Panc1 (cell line): ENCODE measurements around the gene ZC3H13. TPM values are rescaled to one million over a fixed set of nuclear protein-coding genes. Genes with fewer than 3 reads are reported as not detected.

Experiments used
- ATAC-seq: fragments of 200-7000 bp; cut with Tn5 transposase; 2 replicates; pipeline ENCODE4 v1.9.1; 2020; ENCODE audit warnings: mild to moderate bottlenecking, moderate library complexity
- BruUV-seq: library from RNA; stranded (reverse); fragments of 400-500 nt; replicated peaks from 2 replicates; lab custom pipeline; 2021; lab: Mats Ljungman, UMichigan
- CTCF ChIA-PET: fragments of 300-600 bp; sonication (Branson Sonifier 250); formaldehyde crosslinking; loops from one replicate; lab custom pipeline; 2022; ENCODE audit warnings: antibody characterized with exemption; lab: Charles Lee
- POLR2A ChIA-PET: fragments of 300-600 bp; sonication (Branson Sonifier 250); formaldehyde crosslinking; loops from one replicate; lab custom pipeline; 2022; ENCODE audit warnings: antibody characterized with exemption; lab: Charles Lee
- DNase-seq: peaks from one replicate; pipeline ENCODE4 v3.0.0-alpha.2; 2010; ENCODE audit warnings: low read depth, low spot score
- H3K27ac ChIP-seq: 2 replicates; pipeline ENCODE4 v1.5.1; 2011; ENCODE audit warnings: mild to moderate bottlenecking, low read length, inconsistent platforms
- H3K27me3 ChIP-seq: fragments of 200-500 bp; sonication (Bioruptor generic); 2 replicates; pipeline ENCODE4 v1.6.0; 2014; ENCODE audit warnings: low read length, inconsistent platforms; ENCODE audit not compliant: control insufficient read depth, insufficient read depth
- H3K36me3 ChIP-seq: fragments of 200-500 bp; sonication (Bioruptor generic); 2 replicates; pipeline ENCODE4 v1.5.1; 2014; ENCODE audit warnings: inconsistent platforms, mild to moderate bottlenecking, low read length, moderate library complexity; ENCODE audit not compliant: control insufficient read depth, insufficient read depth
- H3K4me1 ChIP-seq: 2 replicates; pipeline ENCODE4 v1.5.1; 2011; ENCODE audit warnings: inconsistent platforms, mild to moderate bottlenecking, low read length, moderate library complexity; ENCODE audit not compliant: control insufficient read depth, insufficient read depth
- H3K4me3 ChIP-seq, 2 experiments: 2 replicates each; pipeline ENCODE4 v1.5.1; 2011 to 2012; ENCODE audit warnings: low read depth in 2 of 2, low read length in 2 of 2, mild to moderate bottlenecking in 2 of 2, inconsistent platforms in 1 of 2, moderate library complexity in 1 of 2
- H3K9me3 ChIP-seq: fragments of 200-500 bp; sonication (Bioruptor generic); 2 replicates; pipeline ENCODE4 v1.5.1; 2014; ENCODE audit warnings: low read depth, mild to moderate bottlenecking, inconsistent platforms, low read length, moderate library complexity; ENCODE audit not compliant: control insufficient read depth, insufficient read depth
- CTCF ChIP-seq: fragments of 450-650 bp; IDR thresholded peaks from 2 replicates; pipeline ENCODE4 v1.5.1; 2017; ENCODE audit warnings: mild to moderate bottlenecking
- POLR2AphosphoS5 ChIP-seq: IDR thresholded peaks from 2 replicates; pipeline ENCODE4 v1.6.1; 2012; ENCODE audit warnings: mild to moderate bottlenecking, low read depth, low read length, moderate library complexity
- REST ChIP-seq, 2 experiments: IDR thresholded peaks; 2 replicates each; pipeline ENCODE4 v1.6.1; 2011 to 2012; ENCODE audit warnings: low read depth in 2 of 2, control low read depth in 1 of 2, low read length in 1 of 2, mild to moderate bottlenecking in 1 of 2, moderate library complexity in 1 of 2; ENCODE audit not compliant: insufficient read depth in 1 of 2
- SIN3A ChIP-seq: IDR thresholded peaks from 2 replicates; pipeline ENCODE4 v1.6.1; 2012; ENCODE audit warnings: low read depth, mild to moderate bottlenecking, low read length, moderate library complexity, borderline replicate concordance; ENCODE audit not compliant: insufficient read depth
- TCF7L2 ChIP-seq: IDR thresholded peaks from 2 replicates; pipeline ENCODE4 v1.6.1; 2011; ENCODE audit warnings: mild to moderate bottlenecking, low read depth, low read length, inconsistent platforms
- in situ Hi-C: cut with HindIII; loops from 2 replicates; pipeline ENCODE4 v1.10.0; 2016; ENCODE audit warnings: low sequenced_read_pairs, low pct_unique_long_range_greater_than_20kb
- intact Hi-C: fragments of 100-400 bp; cut with micrococcal nuclease; formaldehyde crosslinking; loops from one replicate; pipeline ENCODE4 v1.10.0; 2022; ENCODE audit not compliant: unreplicated experiment
- total RNA-seq: library from RNA; stranded (reverse); gene quantifications from one replicate; pipeline ENCODE4 v1.2.1, GENCODE V29; 2021; ENCODE audit not compliant: unreplicated experiment

The ZC3H13 gene
- total RNA-seq, 1 experiment from 2014 or later = 25.3 TPM

GRCh38 chr13:45995245-45995644, 57.3 kb downstream of the ZC3H13 start:
- Histone ChIP-seq H3K27ac (no peak overlapping the region), H3K9me3 (no peaks in the 10 kb centered on the region), H3K36me3 (no peaks in the 10 kb centered on the region; the same call in 1 of the 2 replicates), H3K27me3 (no peaks in the 10 kb centered on the region), H3K4me3 (no peak overlapping the region), H3K4me1 (no peaks in the 10 kb centered on the region)
- DNase-seq (no peak), ATAC-seq (no peak)
- TF ChIP-seq TCF7L2 (no peak), SIN3A (no peak), REST (IDR thresholded peaks at IDR 0.05; ENCODE audit: insufficient read depth in 1 of 2, low read depth in 2 of 2, low read length in 1 of 2) (no peak), CTCF (no peak), POLR2AphosphoS5 (no peak)
- POLR2A ChIA-PET = no interaction called here
- in situ Hi-C loops (no loop called here), intact Hi-C loops (no loop called here)
- BruUV-seq = no TSS peak
- CTCF ChIA-PET = no interaction called here

- in situ Hi-C loops = no loop called here
- ChIA-PET POLR2A (no interaction called here), CTCF (no interaction called here)
- H3K4me1 ChIP-seq = no peaks in the 10 kb centered on the region
- no peaks in the 10 kb centered on the region; the same call in 1 of the 2 replicates for H3K36me3 ChIP-seq
- no peak overlapping the region for H3K4me3 ChIP-seq
- ATAC-seq (no peak), DNase-seq (no peak)
- H3K27me3 ChIP-seq = no peaks in the 10 kb centered on the region
- TF ChIP-seq CTCF = no peak
- TF ChIP-seq TCF7L2 = no peak
- TF ChIP-seq POLR2AphosphoS5 = no peak
- no peak for TF ChIP-seq SIN3A
- no peak for TF ChIP-seq REST (IDR thresholded peaks at IDR 0.05; ENCODE audit: insufficient read depth in 1 of 2, low read depth in 2 of 2, low read length in 1 of 2)
- H3K9me3 ChIP-seq = no peaks in the 10 kb centered on the region
- intact Hi-C loops = no loop called here
- H3K27ac ChIP-seq = no peak overlapping the region
- no TSS peak for BruUV-seq
Measured at GRCh38 chr13:45994752-45995151, 57.8 kb downstream of the ZC3H13 start.
